Osteoblast (primary cell): ENCODE measurements around the gene GOLGA6L6. TPM values are rescaled to one million over a fixed set of nuclear protein-coding genes. Genes with fewer than 3 reads are reported as not detected.
"Not testable (repeated sequence)": the region's sequence is repeated elsewhere in the genome, so short reads cannot be mapped to it uniquely, and the experiment has no call there.

Source experiments
- DNase-seq: peaks from one replicate; pipeline ENCODE4 v3.0.0; 2011; ENCODE audit warnings: low spot score, mixed read lengths; ENCODE audit not compliant: insufficient read length; ENCODE audit errors: missing footprints
- H2AFZ ChIP-seq: 2 replicates; pipeline ENCODE4 v1.6.0; 2011; ENCODE audit warnings: mild to moderate bottlenecking, low read length
- H3K27ac ChIP-seq: 2 replicates; pipeline ENCODE4 v1.5.1; 2011; ENCODE audit warnings: mild to moderate bottlenecking, low read depth, low read length, moderate library complexity
- H3K27me3 ChIP-seq: 2 replicates; pipeline ENCODE4 v1.6.0; 2012; ENCODE audit warnings: mild to moderate bottlenecking, control low read depth, inconsistent platforms, low read length, moderate library complexity; ENCODE audit not compliant: insufficient read depth
- H3K36me3 ChIP-seq: 2 replicates; pipeline ENCODE4 v1.5.1; 2011; ENCODE audit warnings: mild to moderate bottlenecking, low read length, control low read depth, moderate library complexity; ENCODE audit not compliant: insufficient read depth
- H3K4me1 ChIP-seq: 2 replicates; pipeline ENCODE4 v1.5.1; 2011; ENCODE audit warnings: mild to moderate bottlenecking, low read length, control low read depth, moderate library complexity; ENCODE audit not compliant: insufficient read depth
- H3K4me2 ChIP-seq: 2 replicates; pipeline ENCODE4 v1.6.0; 2011; ENCODE audit warnings: mild to moderate bottlenecking, low read length; ENCODE audit not compliant: insufficient read depth
- H3K4me3 ChIP-seq: fragments of 200-600 bp; sonication (generic); 3 replicates; pipeline ENCODE4 v1.5.1; 2012; ENCODE audit warnings: mild to moderate bottlenecking, low read length, inconsistent platforms; ENCODE audit not compliant: insufficient read depth
- H3K79me2 ChIP-seq: 2 replicates; pipeline ENCODE4 v1.6.0; 2012; ENCODE audit warnings: mild to moderate bottlenecking, low read length, control low read depth, inconsistent platforms; ENCODE audit not compliant: insufficient read depth
- H3K9me3 ChIP-seq: 2 replicates; pipeline ENCODE4 v1.5.1; 2011; ENCODE audit warnings: low read depth, low read length, control low read depth
- H4K20me1 ChIP-seq: 2 replicates; pipeline ENCODE4 v1.6.0; 2012; ENCODE audit warnings: mild to moderate bottlenecking, low read length, control low read depth; ENCODE audit not compliant: insufficient read depth
- total RNA-seq: library from RNA; depleted of rRNA; stranded (reverse); fragments of >200 nt; gene quantifications from 2 replicates; pipeline ENCODE4 v1.2.3, GENCODE V29; 2012

The GOLGA6L6 gene
- total RNA-seq = not detected in 2 replicates

GRCh38 chr15:20541700-20542099 is at the start of gene GOLGA6L6:
GOLGA6L6 (minus strand) TSS chr15:20541800; CDS start chr15:20541709, 91 bp downstream.
- not testable (repeated sequence) for H4K20me1 ChIP-seq, H3K27me3 ChIP-seq, H3K4me1 ChIP-seq, H3K36me3 ChIP-seq, H3K4me2 ChIP-seq, DNase-seq, H3K27ac ChIP-seq, H3K4me3 ChIP-seq, H2AFZ ChIP-seq, H3K79me2 ChIP-seq, H3K9me3 ChIP-seq

GRCh38 chr15:20590069-20590468 is 48.5 kb upstream of the GOLGA6L6 start:
- not testable (repeated sequence) for H2AFZ ChIP-seq, H3K36me3 ChIP-seq, H3K4me1 ChIP-seq, H3K27me3 ChIP-seq, DNase-seq, H3K79me2 ChIP-seq, H4K20me1 ChIP-seq, H3K4me3 ChIP-seq, H3K9me3 ChIP-seq, H3K4me2 ChIP-seq, H3K27ac ChIP-seq

GRCh38 chr15:20586821-20587220 is 45.2 kb upstream of the GOLGA6L6 start:
- not testable (repeated sequence) for H2AFZ ChIP-seq, H3K27me3 ChIP-seq, H3K9me3 ChIP-seq, H3K4me3 ChIP-seq, DNase-seq, H3K4me1 ChIP-seq, H3K79me2 ChIP-seq, H4K20me1 ChIP-seq, H3K27ac ChIP-seq, H3K36me3 ChIP-seq, H3K4me2 ChIP-seq

GRCh38 chr15:20582726-20583115 is 41.1 kb upstream of the GOLGA6L6 start:
- not testable (repeated sequence) for H3K79me2 ChIP-seq, H3K27me3 ChIP-seq, H3K4me2 ChIP-seq, H4K20me1 ChIP-seq, H3K4me3 ChIP-seq, H2AFZ ChIP-seq, H3K27ac ChIP-seq, H3K4me1 ChIP-seq, H3K36me3 ChIP-seq, H3K9me3 ChIP-seq, DNase-seq

- not testable (repeated sequence) for H3K9me3 ChIP-seq, H3K4me1 ChIP-seq, H3K79me2 ChIP-seq, H4K20me1 ChIP-seq, H3K27me3 ChIP-seq, H3K27ac ChIP-seq, H2AFZ ChIP-seq, H3K4me3 ChIP-seq, H3K36me3 ChIP-seq, H3K4me2 ChIP-seq, DNase-seq
These were observed 40.6 kb upstream of the GOLGA6L6 start for GRCh38 chr15:20582109-20582725.

- H3K27ac ChIP-seq, H3K27me3 ChIP-seq, DNase-seq, H3K4me3 ChIP-seq, H4K20me1 ChIP-seq, H3K4me1 ChIP-seq, H2AFZ ChIP-seq, H3K9me3 ChIP-seq, H3K79me2 ChIP-seq, H3K4me2 ChIP-seq, H3K36me3 ChIP-seq: not testable (repeated sequence)
These were observed 39.9 kb upstream of the GOLGA6L6 start for GRCh38 chr15:20581261-20582108.

GRCh38 chr15:20579662-20580061 is 38.1 kb upstream of the GOLGA6L6 start:
- H3K36me3 ChIP-seq, H3K4me3 ChIP-seq, H3K9me3 ChIP-seq, H3K27me3 ChIP-seq, DNase-seq, H3K4me2 ChIP-seq, H3K79me2 ChIP-seq, H2AFZ ChIP-seq, H3K27ac ChIP-seq, H4K20me1 ChIP-seq, H3K4me1 ChIP-seq: not testable (repeated sequence)

- H3K27ac ChIP-seq, DNase-seq, H3K4me3 ChIP-seq, H3K27me3 ChIP-seq, H3K9me3 ChIP-seq, H2AFZ ChIP-seq, H3K36me3 ChIP-seq, H3K79me2 ChIP-seq, H3K4me2 ChIP-seq, H3K4me1 ChIP-seq, H4K20me1 ChIP-seq: not testable (repeated sequence)
These were observed 9.7 kb upstream of the GOLGA6L6 start for GRCh38 chr15:20551289-20551688.
